BLaER1 treated with 17β-estradiol and CSF1 and Interleukin-3, amounts not matched to agents 10 nM and 100 nM (cell line): ENCODE data around the gene CAPZA2.

Experiments used
- H3K27ac ChIP-seq, 11 experiments: shearing (Covaris generic); formaldehyde crosslinking; 2 replicates each; pipeline ENCODE4 v1.8.1; 2022
- H3K27me3 ChIP-seq, 11 experiments: shearing (Covaris generic); formaldehyde crosslinking; 2 replicates each; pipeline ENCODE4 v1.8.1; 2022
- H3K36me3 ChIP-seq, 11 experiments: shearing (Covaris generic); formaldehyde crosslinking; 2 replicates each; pipeline ENCODE4 v1.8.1; 2022
- H3K4me1 ChIP-seq, 10 experiments: shearing (Covaris generic); formaldehyde crosslinking; 2 replicates each; pipeline ENCODE4 v1.8.1; 2022
- H3K4me2 ChIP-seq, 11 experiments: shearing (Covaris generic); formaldehyde crosslinking; 2 replicates each; pipeline ENCODE4 v1.8.1; 2022
- H3K4me3 ChIP-seq, 10 experiments: shearing (Covaris generic); formaldehyde crosslinking; 2 replicates each; pipeline ENCODE4 v1.8.1; 2022
- H3K9ac ChIP-seq, 11 experiments: shearing (Covaris generic); formaldehyde crosslinking; 2 replicates each; pipeline ENCODE4 v1.8.1; 2022
- H3K9me3 ChIP-seq, 11 experiments: shearing (Covaris generic); formaldehyde crosslinking; replicated peaks in 1 of 11; 2 replicates each; pipeline ENCODE4 v1.8.1; 2022
- H4K20me1 ChIP-seq, 11 experiments: shearing (Covaris generic); formaldehyde crosslinking; 2 replicates each; pipeline ENCODE4 v1.8.1; 2022
- Cebpa-rat ChIP-seq, 11 experiments: shearing (Covaris generic); IDR thresholded peaks; 2 replicates each; pipeline ENCODE4 v1.8.1; 2022

The CAPZA2 gene

GRCh38 chr7:116888895-116889294 lies 26.5 kb downstream of the CAPZA2 start:
- Histone ChIP-seq H3K4me3 (no peak overlapping the region), H4K20me1 (peaks cover 40 to 98% (median 73%) of the 10 kb centered on the region in 11 experiments), H3K9me3 (peaks cover 10 to 20% (median 18%) of the 10 kb centered on the region in 11 experiments), H3K36me3 (peaks cover 83 to 98% (median 95%) of the 10 kb centered on the region in 11 experiments), H3K9ac (no peak overlapping the region), H3K4me2 (no peak overlapping the region), H3K27ac (no peak overlapping the region), H3K4me1 (no peaks in the 10 kb centered on the region), H3K27me3 (no peaks in the 10 kb centered on the region)
- TF ChIP-seq Cebpa-rat (IDR thresholded peaks at IDR 0.05) = no peak

GRCh38 chr7:116895849-116896248 lies 33.5 kb downstream of the CAPZA2 start:
- H3K9ac ChIP-seq = no peak overlapping the region
- no peak for TF ChIP-seq Cebpa-rat (IDR thresholded peaks at IDR 0.05)
- H3K36me3 ChIP-seq = peaks cover 78 to 96% (median 90%) of the 10 kb centered on the region in 11 experiments
- H3K9me3 ChIP-seq = peaks cover 0 to 10% (median 4%) of the 10 kb centered on the region in 11 experiments; a peak in 8 of 22 replicates
- H4K20me1 ChIP-seq = peaks cover 4 to 94% (median 26%) of the 10 kb centered on the region in 11 experiments; a peak in 15 of 22 replicates
- H3K4me3 ChIP-seq = no peak overlapping the region
- H3K27me3 ChIP-seq = no peaks in the 10 kb centered on the region
- H3K27ac ChIP-seq = no peak overlapping the region
- H3K4me2 ChIP-seq = no peak overlapping the region
- no peaks in the 10 kb centered on the region for H3K4me1 ChIP-seq

DNA sequence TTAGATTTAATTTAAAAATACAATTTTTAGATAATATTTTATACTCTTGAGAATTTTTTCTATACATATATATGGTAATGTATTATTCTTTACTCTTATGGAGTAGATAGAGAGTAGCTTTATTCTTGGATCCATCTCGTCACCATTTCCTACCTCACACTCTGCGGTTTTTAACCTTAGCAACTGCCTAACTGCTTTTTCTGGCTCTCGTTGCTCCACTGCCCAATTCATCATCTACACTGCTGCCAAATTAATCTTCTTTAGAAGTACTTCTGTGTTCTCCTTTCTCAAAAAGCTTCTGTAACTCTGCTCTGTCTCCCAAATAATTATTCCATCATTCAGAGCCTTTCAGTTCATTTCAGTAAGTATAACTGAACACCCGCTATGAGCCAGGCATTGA lies 35.3 kb downstream of the CAPZA2 start:
- H3K4me3 ChIP-seq = no peak overlapping the region
- peaks cover 80 to 95% (median 89%) of the 10 kb centered on the region in 11 experiments for H3K36me3 ChIP-seq
- peaks cover 2 to 94% (median 18%) of the 10 kb centered on the region in 11 experiments; a peak in 19 of 22 replicates for H4K20me1 ChIP-seq
- no peak overlapping the region for H3K9ac ChIP-seq
- H3K4me1 ChIP-seq = peaks cover 0 to 3% (median 0%) of the 10 kb centered on the region in 10 experiments; a peak in 1 of 20 replicates
- no peaks in the 10 kb centered on the region for H3K27me3 ChIP-seq
- H3K9me3 ChIP-seq = peaks cover 0 to 13% (median 4%) of the 10 kb centered on the region in 11 experiments; a peak in 8 of 22 replicates
- no peak overlapping the region for H3K27ac ChIP-seq
- no peak for TF ChIP-seq Cebpa-rat (IDR thresholded peaks at IDR 0.05)
- no peak overlapping the region for H3K4me2 ChIP-seq

DNA sequence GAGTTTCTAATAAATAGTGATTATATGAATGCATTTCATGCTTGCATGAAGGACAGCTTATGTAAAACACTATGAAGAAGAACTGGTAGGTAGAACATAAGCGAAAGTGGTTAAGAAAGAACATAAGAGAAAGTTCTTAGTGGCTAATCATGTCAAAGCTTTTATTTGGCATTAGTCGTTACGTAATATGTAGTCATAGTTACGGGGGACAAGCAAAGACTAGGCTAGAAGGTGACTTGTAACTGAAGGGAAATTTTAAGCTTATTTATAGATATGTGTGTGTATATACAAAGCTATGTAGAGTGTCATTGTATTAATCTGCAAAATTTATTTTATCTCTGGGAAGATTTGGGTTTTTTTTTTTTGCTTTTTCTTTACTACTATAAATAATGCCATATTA lies 36.9 kb downstream of the CAPZA2 start:
- Histone ChIP-seq H3K27ac (no peak overlapping the region), H3K36me3 (peaks cover 79 to 95% (median 89%) of the 10 kb centered on the region in 11 experiments), H3K9ac (no peak overlapping the region), H3K9me3 (peaks cover 0 to 13% (median 4%) of the 10 kb centered on the region in 11 experiments; a peak in 8 of 22 replicates), H3K4me2 (no peak overlapping the region), H4K20me1 (peaks cover 5 to 94% (median 22%) of the 10 kb centered on the region in 11 experiments; a peak in 18 of 22 replicates), H3K4me1 (peaks cover 0 to 5% (median 0%) of the 10 kb centered on the region in 10 experiments; a peak in 1 of 20 replicates), H3K4me3 (no peak overlapping the region), H3K27me3 (no peaks in the 10 kb centered on the region)
- TF ChIP-seq Cebpa-rat (IDR thresholded peaks at IDR 0.05) = no peak

- Histone ChIP-seq H3K27ac (no peak overlapping the region), H3K27me3 (no peaks in the 10 kb centered on the region), H3K9me3 (peaks cover 0 to 13% (median 4%) of the 10 kb centered on the region in 11 experiments; a peak in 8 of 22 replicates), H3K4me1 (peaks cover 0 to 5% (median 0%) of the 10 kb centered on the region in 10 experiments; a peak in 1 of 20 replicates), H3K9ac (no peak overlapping the region), H4K20me1 (peaks cover 5 to 94% (median 22%) of the 10 kb centered on the region in 11 experiments; a peak in 18 of 22 replicates), H3K4me3 (no peak overlapping the region), H3K4me2 (no peak overlapping the region), H3K36me3 (peaks cover 84 to 95% (median 91%) of the 10 kb centered on the region in 11 experiments)
- TF ChIP-seq Cebpa-rat (IDR thresholded peaks at IDR 0.05) = no peak
Measured at GRCh38 chr7:116901143-116901542, 38.8 kb downstream of the CAPZA2 start.

DNA sequence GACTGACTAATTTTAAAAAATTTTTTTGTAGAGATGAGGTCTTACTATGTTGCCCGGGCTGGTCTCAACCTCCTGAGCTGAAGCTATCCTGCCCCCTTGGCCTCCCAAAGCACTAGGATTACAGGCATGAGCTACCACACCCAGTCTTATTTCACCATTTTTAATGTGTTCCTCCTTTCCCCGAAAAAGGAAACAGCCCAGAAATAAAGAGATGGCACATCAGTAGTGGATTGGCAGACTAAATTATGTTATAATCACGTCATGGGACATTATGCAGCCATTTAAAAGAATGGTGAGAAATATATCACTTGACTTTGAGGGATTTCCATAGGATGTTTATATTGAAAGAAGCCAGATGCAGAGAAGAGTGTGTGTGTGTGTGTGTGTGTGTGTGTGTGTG lies 40.5 kb downstream of the CAPZA2 start:
- Histone ChIP-seq H3K4me2 (no peak overlapping the region), H3K36me3 (peaks cover 83 to 95% (median 92%) of the 10 kb centered on the region in 11 experiments), H3K9me3 (peaks cover 0 to 13% (median 4%) of the 10 kb centered on the region in 11 experiments; a peak in 8 of 22 replicates), H3K4me1 (peaks cover 0 to 5% (median 0%) of the 10 kb centered on the region in 10 experiments; a peak in 1 of 20 replicates), H3K9ac (no peak overlapping the region), H4K20me1 (peaks cover 5 to 94% (median 25%) of the 10 kb centered on the region in 11 experiments; a peak in 17 of 22 replicates), H3K27me3 (no peaks in the 10 kb centered on the region), H3K4me3 (no peak overlapping the region), H3K27ac (no peak overlapping the region)
- TF ChIP-seq Cebpa-rat (IDR thresholded peaks at IDR 0.05) = no peak

DNA sequence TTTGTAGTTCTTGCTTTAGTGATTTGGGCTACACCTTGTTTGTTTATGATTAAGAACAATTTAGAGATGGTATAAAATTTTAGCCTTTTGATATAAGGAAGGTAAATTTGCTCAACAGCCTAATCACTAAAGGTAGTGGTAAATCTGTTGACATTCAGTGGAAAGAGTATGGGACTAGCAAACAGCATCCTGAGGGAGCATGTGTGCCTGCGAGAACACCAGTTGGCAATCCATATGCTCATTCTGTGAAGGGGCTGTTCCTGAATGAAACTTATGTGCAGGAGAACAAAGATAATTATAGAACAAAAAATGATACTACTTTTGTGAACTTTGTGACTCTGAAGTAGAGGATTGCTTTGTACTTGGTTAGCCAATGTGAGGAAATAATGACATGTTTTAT lies 44.0 kb downstream of the CAPZA2 start:
- TF ChIP-seq Cebpa-rat (IDR thresholded peaks at IDR 0.05) = no peak
- H3K36me3 ChIP-seq = peaks cover 86 to 100% (median 97%) of the 10 kb centered on the region in 11 experiments
- H4K20me1 ChIP-seq = peaks cover 3 to 100% (median 20%) of the 10 kb centered on the region in 11 experiments; a peak in 16 of 22 replicates
- no peak overlapping the region for H3K4me2 ChIP-seq
- peaks cover 0 to 9% (median 4%) of the 10 kb centered on the region in 11 experiments; a peak in 6 of 22 replicates for H3K9me3 ChIP-seq
- H3K27ac ChIP-seq = no peak overlapping the region
- H3K27me3 ChIP-seq = no peaks in the 10 kb centered on the region
- no peak overlapping the region for H3K9ac ChIP-seq
- H3K4me1 ChIP-seq = peaks cover 0 to 5% (median 0%) of the 10 kb centered on the region in 10 experiments; a peak in 1 of 20 replicates
- no peak overlapping the region for H3K4me3 ChIP-seq

DNA sequence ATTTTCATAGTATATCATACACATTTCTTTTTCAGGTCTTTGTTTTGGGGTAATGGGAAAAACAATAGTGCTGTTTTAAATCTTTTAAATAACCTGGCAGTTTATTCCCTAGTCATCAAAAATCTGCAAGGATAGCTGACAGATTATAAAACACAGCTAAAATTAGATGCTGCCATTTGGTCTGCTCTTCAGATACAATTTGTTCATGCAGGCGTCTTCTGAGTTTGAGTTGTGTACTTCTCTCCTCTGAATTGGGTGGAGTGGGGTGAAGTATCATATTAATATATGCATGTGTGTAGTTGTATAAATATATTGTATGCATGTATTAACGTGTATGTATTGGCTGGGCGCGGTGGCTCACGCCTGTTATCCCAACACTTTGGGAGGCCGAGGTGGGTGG lies 48.0 kb downstream of the CAPZA2 start:
- no peaks in the 10 kb centered on the region for H3K4me1 ChIP-seq
- no peaks in the 10 kb centered on the region for H3K27me3 ChIP-seq
- H3K36me3 ChIP-seq = peaks cover 87 to 100% (median 98%) of the 10 kb centered on the region in 11 experiments
- no peak overlapping the region for H3K4me3 ChIP-seq
- no peak for TF ChIP-seq Cebpa-rat (IDR thresholded peaks at IDR 0.05)
- no peak overlapping the region for H3K4me2 ChIP-seq
- H3K9ac ChIP-seq = no peak overlapping the region
- peaks cover 0 to 16% (median 10%) of the 10 kb centered on the region in 11 experiments; a peak in 9 of 22 replicates for H3K9me3 ChIP-seq
- H4K20me1 ChIP-seq = peaks cover 0 to 97% (median 6%) of the 10 kb centered on the region in 11 experiments; a peak in 9 of 22 replicates
- no peak overlapping the region for H3K27ac ChIP-seq

- H3K9ac ChIP-seq = no peak overlapping the region
- no peak for TF ChIP-seq Cebpa-rat (IDR thresholded peaks at IDR 0.05)
- H4K20me1 ChIP-seq = peaks cover 0 to 92% (median 4%) of the 10 kb centered on the region in 11 experiments; a peak in 8 of 22 replicates
- no peaks in the 10 kb centered on the region for H3K4me1 ChIP-seq
- H3K4me2 ChIP-seq = no peak overlapping the region
- no peak overlapping the region for H3K4me3 ChIP-seq
- peaks cover 85 to 100% (median 98%) of the 10 kb centered on the region in 11 experiments for H3K36me3 ChIP-seq
- H3K27ac ChIP-seq = no peak overlapping the region
- no peaks in the 10 kb centered on the region for H3K27me3 ChIP-seq
- H3K9me3 ChIP-seq = peaks cover 0 to 16% (median 10%) of the 10 kb centered on the region in 11 experiments; a peak in 9 of 22 replicates
Measured at GRCh38 chr7:116911801-116912200, 49.4 kb downstream of the CAPZA2 start.
